ENCODE data around the gene ALK. TPM values are rescaled to one million over a fixed set of nuclear protein-coding genes. Genes with fewer than 3 reads are reported as not detected.

The ALK gene
- total RNA-seq, 1 experiment from 2014 or later, result 0.87 TPM

DNA sequence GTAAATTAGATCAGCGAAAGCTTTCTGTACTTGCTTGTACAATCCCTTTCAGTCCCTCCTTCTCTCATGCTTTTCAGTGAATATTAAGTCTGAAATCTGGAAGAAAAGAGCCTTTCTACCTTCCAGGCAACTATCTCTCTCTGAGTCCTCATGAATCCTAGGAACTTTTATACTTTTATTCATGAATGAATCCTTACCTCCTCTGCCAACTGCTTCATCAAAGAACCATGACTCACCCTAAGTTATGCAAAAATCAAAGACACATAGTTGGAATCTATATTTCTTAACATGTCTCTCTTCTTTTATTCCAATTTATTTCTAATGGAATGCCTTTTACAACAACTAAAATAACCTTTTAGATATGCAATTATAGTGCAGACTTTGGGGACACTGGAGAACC is 412.0 kb downstream of the ALK start:
- H4K20me1 ChIP-seq (ENCODE audit: low read length), result no peaks in the 10 kb centered on the region
- no peaks in the 10 kb centered on the region for H3K27me3 ChIP-seq (ENCODE audit: low read length)
- H3K9ac ChIP-seq (ENCODE audit: low read length), result no peak overlapping the region
- no TSS peak for BruUV-seq (replicated peaks)
- H3K79me2 ChIP-seq (ENCODE audit: low read length), result no peaks in the 10 kb centered on the region
- no peak overlapping the region for H3K4me2 ChIP-seq (ENCODE audit: low read length)
- DNase-seq (no peak), ATAC-seq (no peak)
- no peak overlapping the region for H2AFZ ChIP-seq (ENCODE audit: low read length)
- TF ChIP-seq, protein P1, sequence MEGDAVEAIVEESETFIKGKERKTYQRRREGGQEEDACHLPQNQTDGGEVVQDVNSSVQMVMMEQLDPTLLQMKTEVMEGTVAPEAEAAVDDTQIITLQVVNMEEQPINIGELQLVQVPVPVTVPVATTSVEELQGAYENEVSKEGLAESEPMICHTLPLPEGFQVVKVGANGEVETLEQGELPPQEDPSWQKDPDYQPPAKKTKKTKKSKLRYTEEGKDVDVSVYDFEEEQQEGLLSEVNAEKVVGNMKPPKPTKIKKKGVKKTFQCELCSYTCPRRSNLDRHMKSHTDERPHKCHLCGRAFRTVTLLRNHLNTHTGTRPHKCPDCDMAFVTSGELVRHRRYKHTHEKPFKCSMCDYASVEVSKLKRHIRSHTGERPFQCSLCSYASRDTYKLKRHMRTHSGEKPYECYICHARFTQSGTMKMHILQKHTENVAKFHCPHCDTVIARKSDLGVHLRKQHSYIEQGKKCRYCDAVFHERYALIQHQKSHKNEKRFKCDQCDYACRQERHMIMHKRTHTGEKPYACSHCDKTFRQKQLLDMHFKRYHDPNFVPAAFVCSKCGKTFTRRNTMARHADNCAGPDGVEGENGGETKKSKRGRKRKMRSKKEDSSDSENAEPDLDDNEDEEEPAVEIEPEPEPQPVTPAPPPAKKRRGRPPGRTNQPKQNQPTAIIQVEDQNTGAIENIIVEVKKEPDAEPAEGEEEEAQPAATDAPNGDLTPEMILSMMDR (conservative IDR thresholded peaks at IDR 0.05; ENCODE audit: low read depth, low read length), result no peak
- TF ChIP-seq EZH2 (IDR thresholded peaks at IDR 0.05; ENCODE audit: low read length, unreplicated experiment), result no peak
- no peak for TF ChIP-seq EZH2phosphoT487 (IDR thresholded peaks at IDR 0.05; ENCODE audit: borderline replicate concordance, low read length)
- intact Hi-C loops (cut with micrococcal nuclease), result loop anchor here (10.0 kb wide), 1 partner anchor 235 kb away; no protein-coding TSS in a partner anchor
- no peak overlapping the region for H3K4me3 ChIP-seq (ENCODE audit: low read length)
- H3K36me3 ChIP-seq (ENCODE audit: low read depth, low read length), result no peaks in the 10 kb centered on the region
- no peak overlapping the region for H3K27ac ChIP-seq (ENCODE audit: low read length)
- H3K9me2 ChIP-seq (replicated peaks; ENCODE audit: low read length), result no peaks in the 10 kb centered on the region
- H3F3A ChIP-seq (ENCODE audit: low read length, unreplicated experiment), result no peaks in the 10 kb centered on the region
- no peaks in the 10 kb centered on the region for H3K9me3 ChIP-seq (ENCODE audit: low read length)
- CTCF ChIA-PET, result no interaction called here
- H3K4me1 ChIP-seq (ENCODE audit: insufficient read depth, low read length), result peaks cover 7% of the 10 kb centered on the region
- POLR2A ChIA-PET (ENCODE audit: unreplicated experiment), result no interaction called here

GRCh38 chr2:29504746-29505145 is 416.6 kb downstream of the ALK start:
- no peak overlapping the region for H3K4me2 ChIP-seq (ENCODE audit: low read length)
- no peak overlapping the region for H2AFZ ChIP-seq (ENCODE audit: low read length)
- H3K4me1 ChIP-seq (ENCODE audit: insufficient read depth, low read length), result peaks cover 35% of the 10 kb centered on the region
- H3K9me3 ChIP-seq (ENCODE audit: low read length), result no peaks in the 10 kb centered on the region
- no TSS peak for BruUV-seq (replicated peaks)
- POLR2A ChIA-PET (ENCODE audit: unreplicated experiment), result no interaction called here
- no peak overlapping the region for H3K27ac ChIP-seq (ENCODE audit: low read length)
- CTCF ChIA-PET, result no interaction called here
- intact Hi-C loops (cut with micrococcal nuclease), result loop anchor here (5.0 to 10.0 kb wide), 2 partner anchors 123 to 240 kb away; no protein-coding TSS in a partner anchor
- H3K27me3 ChIP-seq (ENCODE audit: low read length), result no peaks in the 10 kb centered on the region
- H3F3A ChIP-seq (ENCODE audit: low read length, unreplicated experiment), result no peaks in the 10 kb centered on the region
- no peak overlapping the region for H3K4me3 ChIP-seq (ENCODE audit: low read length)
- TF ChIP-seq, protein P1 (conservative IDR thresholded peaks at IDR 0.05; ENCODE audit: low read depth, low read length), result no peak
- TF ChIP-seq EZH2 (IDR thresholded peaks at IDR 0.05; ENCODE audit: low read length, unreplicated experiment), result no peak
- no peak for TF ChIP-seq EZH2phosphoT487 (IDR thresholded peaks at IDR 0.05; ENCODE audit: borderline replicate concordance, low read length)
- no peaks in the 10 kb centered on the region for H4K20me1 ChIP-seq (ENCODE audit: low read length)
- no peaks in the 10 kb centered on the region for H3K36me3 ChIP-seq (ENCODE audit: low read depth, low read length)
- no peak overlapping the region for H3K9ac ChIP-seq (ENCODE audit: low read length)
- no peaks in the 10 kb centered on the region for H3K9me2 ChIP-seq (replicated peaks; ENCODE audit: low read length)
- ATAC-seq (no peak), DNase-seq (peak; percentile 66)
- no peaks in the 10 kb centered on the region for H3K79me2 ChIP-seq (ENCODE audit: low read length)

DNA sequence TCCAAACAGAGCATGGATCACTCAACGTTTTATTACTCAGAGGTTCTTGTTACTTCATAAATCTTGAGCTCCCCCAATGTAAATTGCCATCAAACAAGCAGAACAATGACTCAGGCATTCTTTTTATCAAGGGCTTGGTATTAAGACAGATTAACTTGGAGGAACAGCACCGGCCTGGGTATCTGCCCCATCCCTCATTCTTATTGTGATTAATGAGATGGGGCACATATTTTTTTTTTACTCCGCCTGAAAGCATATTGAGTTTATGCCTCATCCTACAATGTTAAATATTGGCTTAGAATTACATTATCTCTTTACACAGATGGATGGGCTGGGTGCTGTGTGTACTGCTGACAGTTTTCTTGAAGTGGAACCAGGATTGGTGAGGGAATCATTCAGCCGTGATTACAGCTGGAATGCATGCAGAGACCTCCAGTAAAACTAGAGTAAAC is 418.9 kb downstream of the ALK start:
- CTCF ChIA-PET, result no interaction called here
- intact Hi-C loops (cut with micrococcal nuclease), result loop anchor here (5.0 to 10.0 kb wide), 2 partner anchors 125 to 242 kb away; no protein-coding TSS in a partner anchor

More for the DNA sequence above, 418.9 kb downstream of the ALK start:
- POLR2A ChIA-PET (ENCODE audit: unreplicated experiment), result no interaction called here
- H3K4me2 ChIP-seq (ENCODE audit: low read length), result peak overlapping the region; percentile 49
- no peak overlapping the region for H2AFZ ChIP-seq (ENCODE audit: low read length)
- H4K20me1 ChIP-seq (ENCODE audit: low read length), result no peaks in the 10 kb centered on the region
- H3K79me2 ChIP-seq (ENCODE audit: low read length), result no peaks in the 10 kb centered on the region
- H3K4me1 ChIP-seq (ENCODE audit: insufficient read depth, low read length), result peaks cover 32% of the 10 kb centered on the region
- no peaks in the 10 kb centered on the region for H3K36me3 ChIP-seq (ENCODE audit: low read depth, low read length)
- peak; percentile 89 for DNase-seq
- no TSS peak for BruUV-seq (replicated peaks)
- peak overlapping the region; percentile 25 for H3K27ac ChIP-seq (ENCODE audit: low read length)
- H3K4me3 ChIP-seq (ENCODE audit: low read length), result no peak overlapping the region
- H3K9ac ChIP-seq (ENCODE audit: low read length), result no peak overlapping the region
- TF ChIP-seq EZH2 (IDR thresholded peaks at IDR 0.05; ENCODE audit: low read length, unreplicated experiment) (no peak), EZH2phosphoT487 (IDR thresholded peaks at IDR 0.05; ENCODE audit: borderline replicate concordance, low read length) (no peak)
- TF ChIP-seq, protein P1 (conservative IDR thresholded peaks at IDR 0.05; ENCODE audit: low read depth, low read length), result no peak
- ATAC-seq, result peak; percentile 90
- H3K9me3 ChIP-seq (ENCODE audit: low read length), result no peaks in the 10 kb centered on the region
- H3F3A ChIP-seq (ENCODE audit: low read length, unreplicated experiment), result no peaks in the 10 kb centered on the region
- no peaks in the 10 kb centered on the region for H3K27me3 ChIP-seq (ENCODE audit: low read length)
- H3K9me2 ChIP-seq (replicated peaks; ENCODE audit: low read length), result no peaks in the 10 kb centered on the region
